SKM-1 treated with dmso at 0.1 percent for 144 hours (cell line): ENCODE data around the gene ATN1.

Source experiments
- DNase-seq: peaks from one replicate; lab custom pipeline; 2025; ENCODE audit not compliant: unreplicated experiment; lab: John Stamatoyannopoulos, UW

Gene ATN1

GRCh38 chr12:6968426-6968825 lies 40.7 kb downstream of the ATN1 start:
- DNase-seq = no peak

- no peak for DNase-seq
Measured at GRCh38 chr12:6970096-6970527, 42.4 kb downstream of the ATN1 start.

GRCh38 chr12:6974180-6974579 lies 46.4 kb downstream of the ATN1 start:
- no peak for DNase-seq

- no peak for DNase-seq
Measured at GRCh38 chr12:6975297-6976032, 47.7 kb downstream of the ATN1 start.

- DNase-seq = no peak
Measured at GRCh38 chr12:6977653-6978052, 49.9 kb downstream of the ATN1 start.

GRCh38 chr12:6978188-6978587 lies 50.4 kb downstream of the ATN1 start:
- no peak for DNase-seq

- DNase-seq = no peak
Measured at GRCh38 chr12:6978611-6979011, 50.9 kb downstream of the ATN1 start.

GRCh38 chr12:6979021-6979420 lies 51.3 kb downstream of the ATN1 start:
- no peak for DNase-seq

- no peak for DNase-seq
Measured at GRCh38 chr12:6979453-6979852, 51.7 kb downstream of the ATN1 start.

GRCh38 chr12:6980075-6980474 lies 52.3 kb downstream of the ATN1 start:
- DNase-seq = no peak

GRCh38 chr12:6980740-6981139 lies 53.0 kb downstream of the ATN1 start:
- no peak for DNase-seq

GRCh38 chr12:6981152-6982052 lies 53.6 kb downstream of the ATN1 start:
- DNase-seq = no peak

GRCh38 chr12:6982532-6982931 lies 54.8 kb downstream of the ATN1 start:
- no peak for DNase-seq

GRCh38 chr12:6987956-6988553 lies 60.3 kb downstream of the ATN1 start:
- no peak for DNase-seq
